ENCODE results near the gene MYL12B.

GRCh38 chr18:3269914-3270299, 8.0 kb downstream of the MYL12B start:
- no peak for TF ChIP-seq REST (IDR thresholded peaks at IDR 0.05; ENCODE audit: insufficient read depth in 1 of 2, low read depth in 2 of 2, low read length in 2 of 2)
- TF ChIP-seq POLR2AphosphoS5 (IDR thresholded peaks at IDR 0.05; ENCODE audit: low read depth, low read length), result no peak
- no peak for TF ChIP-seq SIN3A (IDR thresholded peaks at IDR 0.05; ENCODE audit: borderline replicate concordance, insufficient read depth, low read length)

Measured in PFSK-1 (cell line).